ENCODE data around the gene UBE2E1.

The UBE2E1 gene

DNA sequence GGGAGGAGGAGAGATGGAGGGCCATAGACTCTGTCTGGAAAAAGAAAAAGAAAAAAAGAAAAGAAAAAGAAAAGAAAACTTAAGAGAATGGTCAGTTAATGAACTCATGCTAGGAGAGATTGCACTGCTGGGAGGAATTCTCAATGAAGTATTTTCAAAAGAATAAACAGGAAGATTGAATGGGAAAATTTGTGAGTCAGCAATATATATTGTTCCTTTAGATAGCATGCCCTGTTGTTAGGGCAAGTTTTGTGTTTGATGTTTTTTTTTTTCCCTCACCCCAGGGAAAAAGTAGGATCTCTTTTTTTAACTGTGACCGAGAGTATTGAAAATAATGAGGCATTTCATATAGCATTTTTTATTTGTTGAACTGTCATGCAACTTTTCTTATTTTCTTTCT lies 131.5 kb downstream of the UBE2E1 start:
- no peak overlapping the region for H3K4me3 Mint-ChIP-seq
- no peaks in the 10 kb centered on the region for H3K4me1 Mint-ChIP-seq (ENCODE audit: low read depth)
- H3K36me3 Mint-ChIP-seq, result no peaks in the 10 kb centered on the region
- H3K9me3 Mint-ChIP-seq (ENCODE audit: low read depth), result no peaks in the 10 kb centered on the region
- H3K27me3 Mint-ChIP-seq, result no peaks in the 10 kb centered on the region
- no peak overlapping the region for H3K27ac Mint-ChIP-seq

- Mint-ChIP-seq H3K4me1 (ENCODE audit: low read depth) (no peaks in the 10 kb centered on the region), H3K36me3 (no peaks in the 10 kb centered on the region), H3K27ac (no peak overlapping the region), H3K9me3 (ENCODE audit: low read depth) (no peaks in the 10 kb centered on the region), H3K27me3 (no peaks in the 10 kb centered on the region), H3K4me3 (no peak overlapping the region)
Observed at GRCh38 chr3:23938688-23939087, 132.9 kb downstream of the UBE2E1 start.

DNA sequence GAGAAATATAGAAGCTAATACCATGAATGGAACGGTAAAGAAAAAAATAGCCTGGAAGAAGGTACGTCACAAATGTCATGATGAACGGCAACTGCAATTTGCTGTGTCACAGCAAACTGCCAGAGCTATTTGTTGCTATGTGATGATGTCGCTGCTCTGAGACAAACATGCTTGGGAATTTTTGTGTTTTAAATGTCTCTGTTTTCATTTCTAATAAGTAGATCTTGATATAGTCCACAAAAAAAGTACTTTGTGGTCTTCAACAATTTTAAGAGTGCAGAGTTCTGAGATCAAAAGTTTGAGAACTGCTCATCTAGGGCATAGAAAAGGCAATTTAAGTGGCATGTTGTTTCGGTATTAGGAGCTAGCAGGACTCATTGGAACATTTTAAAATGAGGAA lies 135.0 kb downstream of the UBE2E1 start:
- H3K9me3 Mint-ChIP-seq (ENCODE audit: low read depth), result no peaks in the 10 kb centered on the region

More for the DNA sequence above, 135.0 kb downstream of the UBE2E1 start:
- Mint-ChIP-seq H3K27me3 (no peaks in the 10 kb centered on the region), H3K4me1 (ENCODE audit: low read depth) (peaks cover 8% of the 10 kb centered on the region), H3K27ac (no peak overlapping the region), H3K4me3 (no peak overlapping the region), H3K36me3 (no peaks in the 10 kb centered on the region)

Measured in activated naive CD8-positive, alpha-beta T cell (primary cell).